Measurements from ENCODE around the gene APBA1. TPM values are rescaled to one million over a fixed set of nuclear protein-coding genes. Genes with fewer than 3 reads are reported as not detected.

The APBA1 gene
- total RNA-seq, 1 donor from 2014 or later: 3.4 TPM

GRCh38 chr9:69500896-69501295 lies 171.3 kb downstream of the APBA1 start:
- no peaks in the 10 kb centered on the region for H3K36me3 Mint-ChIP-seq
- H3K36me3 ChIP-seq: no peaks in the 10 kb centered on the region
- H3K4me3 ChIP-seq: no peak overlapping the region
- no peaks in the 10 kb centered on the region for H3K9me3 ChIP-seq (ENCODE audit: low read depth)
- H3K27ac Mint-ChIP-seq: no peak overlapping the region
- no peaks in the 10 kb centered on the region for H4K20me1 ChIP-seq (ENCODE audit: low read depth)
- peaks cover 12% of the 10 kb centered on the region for H3K4me1 ChIP-seq
- TF ChIP-seq CTCF (IDR thresholded peaks at IDR 0.05) (no peak), EZH2phosphoT487 (IDR thresholded peaks at IDR 0.05) (no peak), EZH2 (IDR thresholded peaks at IDR 0.05) (no peak)
- H3K79me2 ChIP-seq (ENCODE audit: low read depth): no peaks in the 10 kb centered on the region
- no peak for DNase-seq (ENCODE audit: low spot score)
- peaks cover 7% of the 10 kb centered on the region for H3K9me3 Mint-ChIP-seq
- peaks cover 11% of the 10 kb centered on the region for H3K27me3 Mint-ChIP-seq (ENCODE audit: insufficient read depth, low read depth)
- no peak overlapping the region for H2AFZ ChIP-seq (replicated peaks)
- H3K27me3 ChIP-seq: no peaks in the 10 kb centered on the region
- H3K4me1 Mint-ChIP-seq: peaks cover 56% of the 10 kb centered on the region
- H3K4me3 Mint-ChIP-seq: no peak overlapping the region
- H3K9ac ChIP-seq: no peak overlapping the region
- H3K4me2 ChIP-seq: no peak overlapping the region
- H3F3A ChIP-seq (ENCODE audit: low read depth): no peaks in the 10 kb centered on the region
- H3K27ac ChIP-seq: no peak overlapping the region

- H3K9ac ChIP-seq: no peak overlapping the region
- Mint-ChIP-seq H3K4me1 (peaks cover 66% of the 10 kb centered on the region), H3K4me3 (no peak overlapping the region), H3K27me3 (ENCODE audit: insufficient read depth, low read depth) (peaks cover 14% of the 10 kb centered on the region), H3K27ac (no peak overlapping the region), H3K36me3 (no peaks in the 10 kb centered on the region), H3K9me3 (no peaks in the 10 kb centered on the region)
- H3K4me1 ChIP-seq: peaks cover 20% of the 10 kb centered on the region
- no peak overlapping the region for H3K4me3 ChIP-seq
- H4K20me1 ChIP-seq (ENCODE audit: low read depth): no peaks in the 10 kb centered on the region
- no peak overlapping the region for H3K27ac ChIP-seq
- H3K27me3 ChIP-seq: no peaks in the 10 kb centered on the region
- TF ChIP-seq EZH2phosphoT487 (IDR thresholded peaks at IDR 0.05) (no peak), CTCF (IDR thresholded peaks at IDR 0.05) (no peak), EZH2 (IDR thresholded peaks at IDR 0.05) (no peak)
- H3F3A ChIP-seq (ENCODE audit: low read depth): no peaks in the 10 kb centered on the region
- no peak overlapping the region for H3K4me2 ChIP-seq
- H3K36me3 ChIP-seq: no peaks in the 10 kb centered on the region
- peak; percentile 12 for DNase-seq (ENCODE audit: low spot score)
- no peak overlapping the region for H2AFZ ChIP-seq (replicated peaks)
- H3K79me2 ChIP-seq (ENCODE audit: low read depth): no peaks in the 10 kb centered on the region
- H3K9me3 ChIP-seq (ENCODE audit: low read depth): no peaks in the 10 kb centered on the region
These were observed 172.2 kb downstream of the APBA1 start for GRCh38 chr9:69499959-69500358.

GRCh38 chr9:69499407-69499806 lies 172.8 kb downstream of the APBA1 start:
- Mint-ChIP-seq H3K36me3 (no peaks in the 10 kb centered on the region), H3K27me3 (ENCODE audit: insufficient read depth, low read depth) (peaks cover 14% of the 10 kb centered on the region), H3K4me3 (no peak overlapping the region), H3K27ac (no peak overlapping the region), H3K4me1 (peaks cover 69% of the 10 kb centered on the region), H3K9me3 (no peaks in the 10 kb centered on the region)
- no peaks in the 10 kb centered on the region for H3K79me2 ChIP-seq (ENCODE audit: low read depth)
- H3K36me3 ChIP-seq: no peaks in the 10 kb centered on the region
- peaks cover 24% of the 10 kb centered on the region for H3K4me1 ChIP-seq
- no peak for TF ChIP-seq EZH2phosphoT487 (IDR thresholded peaks at IDR 0.05)
- TF ChIP-seq CTCF (IDR thresholded peaks at IDR 0.05): no peak
- no peak for TF ChIP-seq EZH2 (IDR thresholded peaks at IDR 0.05)
- H3K27me3 ChIP-seq: no peaks in the 10 kb centered on the region
- H3F3A ChIP-seq (ENCODE audit: low read depth): no peaks in the 10 kb centered on the region
- H3K4me3 ChIP-seq: no peak overlapping the region
- no peak overlapping the region for H3K27ac ChIP-seq
- no peaks in the 10 kb centered on the region for H4K20me1 ChIP-seq (ENCODE audit: low read depth)
- DNase-seq (ENCODE audit: low spot score): no peak
- no peak overlapping the region for H3K9ac ChIP-seq
- no peak overlapping the region for H3K4me2 ChIP-seq
- no peaks in the 10 kb centered on the region for H3K9me3 ChIP-seq (ENCODE audit: low read depth)
- H2AFZ ChIP-seq (replicated peaks): no peak overlapping the region

All from neural progenitor cell (in vitro differentiated cells).